Liver (tissue), 9 donors: ENCODE measurements around the gene SPRYD3. TPM values are rescaled to one million over a fixed set of nuclear protein-coding genes. Genes with fewer than 3 reads are reported as not detected.

ENCODE experiments used
- DNase-seq: peaks from one replicate; pipeline ENCODE4 v3.0.0-alpha.2; 2017; ENCODE audit warnings: low spot score
- H3K27ac ChIP-seq, 2 donors: one replicate each; pipeline ENCODE4 v1.7.0; 2013; ENCODE audit warnings: inconsistent platforms in 2 of 2, low read length in 2 of 2, control low read depth in 1 of 2, low read depth in 1 of 2, mild to moderate bottlenecking in 1 of 2
- H3K27me3 ChIP-seq, 4 donors: one replicate each; pipeline versions ENCODE4 v1.6.1 to v1.7.0; 2013; ENCODE audit warnings: low read length in 3 of 4, inconsistent platforms in 1 of 4, mild to moderate bottlenecking in 1 of 4, moderate library complexity in 1 of 4; ENCODE audit not compliant: control insufficient read depth in 4 of 4, insufficient read depth in 4 of 4
- H3K36me3 ChIP-seq, 4 donors: one replicate each; pipeline versions ENCODE4 v1.6.1 to v1.7.0; 2013; ENCODE audit warnings: low read length in 3 of 4, mild to moderate bottlenecking in 3 of 4, low read depth in 1 of 4, moderate library complexity in 1 of 4; ENCODE audit not compliant: control insufficient read depth in 4 of 4, insufficient read depth in 3 of 4
- H3K4me1 ChIP-seq, 4 donors: one replicate each; pipeline versions ENCODE4 v1.6.1 to v1.7.0; 2013; ENCODE audit warnings: low read length in 3 of 4, mild to moderate bottlenecking in 3 of 4, moderate library complexity in 1 of 4; ENCODE audit not compliant: control insufficient read depth in 4 of 4, insufficient read depth in 4 of 4
- H3K4me3 ChIP-seq, 3 donors: one replicate each; pipeline versions ENCODE4 v1.6.1 to v1.7.0; 2013; ENCODE audit warnings: low read length in 3 of 3, control low read depth in 1 of 3, low read depth in 1 of 3, mild to moderate bottlenecking in 1 of 3
- H3K9ac ChIP-seq, 2 donors: one replicate each; pipeline ENCODE4 v1.7.0; 2013; ENCODE audit warnings: low read length in 2 of 2, mild to moderate bottlenecking in 2 of 2, moderate library complexity in 2 of 2, control low read depth in 1 of 2, low read depth in 1 of 2
- H3K9me3 ChIP-seq, 4 donors: one replicate each; pipeline versions ENCODE4 v1.6.1 to v1.7.0; 2013; ENCODE audit warnings: low read length in 3 of 4; ENCODE audit not compliant: control insufficient read depth in 4 of 4
- CTCF ChIP-seq: fragments of 150-350 bp; IDR thresholded peaks from 2 replicates; pipeline ENCODE4 v1.5.1; 2017; ENCODE audit warnings: improper control_type of control experiment, low read depth, low read length; ENCODE audit not compliant: missing input control
- EGR1 ChIP-seq, 2 donors: IDR thresholded peaks; 2 replicates each; pipeline ENCODE4 v1.6.1; 2016 to 2018; ENCODE audit warnings: antibody characterized with exemption in 2 of 2, low read depth in 2 of 2
- FOXA1 ChIP-seq: IDR thresholded peaks from 2 replicates; pipeline ENCODE4 v1.6.1; 2016; ENCODE audit warnings: antibody characterized with exemption
- FOXA2 ChIP-seq: IDR thresholded peaks from 2 replicates; pipeline ENCODE4 v1.6.1; 2016; ENCODE audit warnings: antibody characterized with exemption
- GABPA ChIP-seq, 2 donors: IDR thresholded peaks in 1 of 2; conservative IDR thresholded peaks in 1 of 2; 2 replicates each; pipeline ENCODE4 v1.6.1; 2016; ENCODE audit warnings: antibody characterized with exemption in 2 of 2, mild to moderate bottlenecking in 1 of 2, moderate library complexity in 1 of 2
- HNF4A ChIP-seq, 2 donors: conservative IDR thresholded peaks; 2 replicates each; pipeline ENCODE4 v1.6.1; 2016; ENCODE audit warnings: antibody characterized with exemption in 2 of 2, mild to moderate bottlenecking in 2 of 2
- HNF4G ChIP-seq: IDR thresholded peaks from 2 replicates; pipeline ENCODE4 v1.6.1; 2016; ENCODE audit warnings: antibody characterized with exemption
- JUND ChIP-seq, 2 donors: IDR thresholded peaks; 2 replicates each; pipeline ENCODE4 v1.6.1; 2016; ENCODE audit warnings: antibody characterized with exemption in 2 of 2
- NR2F2 ChIP-seq: IDR thresholded peaks from 2 replicates; pipeline ENCODE4 v1.6.1; 2016; ENCODE audit warnings: antibody characterized with exemption
- RAD21 ChIP-seq, 2 donors: IDR thresholded peaks; 2 replicates each; pipeline ENCODE4 v1.6.1; 2016; ENCODE audit warnings: antibody characterized with exemption in 2 of 2, mild to moderate bottlenecking in 2 of 2
- TAF1 ChIP-seq: conservative IDR thresholded peaks from 2 replicates; pipeline ENCODE4 v1.6.1; 2016; ENCODE audit warnings: antibody characterized with exemption, mild to moderate bottlenecking
- YY1 ChIP-seq: IDR thresholded peaks from 2 replicates; pipeline ENCODE4 v1.6.1; 2016; ENCODE audit warnings: antibody characterized with exemption, mild to moderate bottlenecking
- ZBTB33 ChIP-seq: IDR thresholded peaks from 2 replicates; pipeline ENCODE4 v1.6.1; 2016; ENCODE audit warnings: antibody characterized with exemption
- WGBS: extraction: QIAGEN DNeasy Blood & Tissue Kit; methylation state at CpG from one replicate; pipeline ENCODE4 v1.1.7; 2013; 5-methylcytosine and 5-hydroxymethylcytosine counted together
- polyA plus RNA-seq, 2 donors: library from polyadenylated mRNA; stranded (reverse) in 1 of 2; unstranded in 1 of 2; fragments of 200-250 nt in 1 of 2; fragments of >200 nt in 1 of 2; fragmentation: Nextera tagmentation in 1 of 2; extraction: Ambion mirVana in 1 of 2; gene quantifications; one replicate each; pipeline versions ENCODE4 v1.2.1 to v1.2.3, GENCODE V29; 2013 to 2015
- total RNA-seq, 2 donors: library from RNA; depleted of rRNA; stranded (reverse); fragments of >200 nt; gene quantifications; one replicate each; pipeline ENCODE4 v1.2.3, GENCODE V29; 2014
- TF ChIP-seq, protein P1 (sequence below): IDR thresholded peaks from 2 replicates; pipeline ENCODE4 v1.6.1; 2016; ENCODE audit warnings: antibody characterized with exemption
- TF ChIP-seq, protein P2 (sequence below): IDR thresholded peaks from 2 replicates; pipeline ENCODE4 v1.6.1; 2016; ENCODE audit warnings: antibody characterized with exemption, mild to moderate bottlenecking
- donor health status: healthy.
- donor health status: healthy.
- donor health status: healthy.
- donor health status: healthy.
- donor health status: healthy.

SPRYD3 gene
- total and polyA plus RNA-seq, 4 donors: 6.0 to 20.3 (median 13.3) TPM

GRCh38 chr12:53074283-53074998, 4.7 kb downstream of the SPRYD3 start:
- DNase-seq: no peak
- peaks cover 4 to 29% (median 11%) of the 10 kb centered on the region in 4 donors for H3K4me1 ChIP-seq

GRCh38 chr12:53073881-53074280, 5.3 kb downstream of the SPRYD3 start:
- H3K9ac ChIP-seq: no peak overlapping the region
- H3K4me1 ChIP-seq: peaks cover 4 to 34% (median 10%) of the 10 kb centered on the region in 4 donors
- 42% methylated on average over 6 of the region's 6 CpGs for WGBS
- no peak for DNase-seq
- H3K9me3 ChIP-seq: no peaks in the 10 kb centered on the region
- no peaks in the 10 kb centered on the region for H3K27me3 ChIP-seq
- no peak overlapping the region for H3K4me3 ChIP-seq
- H3K27ac ChIP-seq: no peak overlapping the region
- H3K36me3 ChIP-seq: peaks cover 6 to 16% (median 8%) of the 10 kb centered on the region in 4 donors
- TF ChIP-seq, protein P1, sequence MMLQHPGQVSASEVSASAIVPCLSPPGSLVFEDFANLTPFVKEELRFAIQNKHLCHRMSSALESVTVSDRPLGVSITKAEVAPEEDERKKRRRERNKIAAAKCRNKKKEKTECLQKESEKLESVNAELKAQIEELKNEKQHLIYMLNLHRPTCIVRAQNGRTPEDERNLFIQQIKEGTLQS: no peak
- TF ChIP-seq EGR1 (IDR thresholded peaks at IDR 0.05; ENCODE audit: low read depth in 2 of 2) (no peak), GABPA (IDR thresholded peaks at IDR 0.05 in 1 of 2, conservative IDR thresholded peaks at IDR 0.05 in 1 of 2) (no peak), TAF1 (no peak), RAD21 (IDR thresholded peaks at IDR 0.05) (no peak), FOXA1 (no peak), HNF4A (conservative IDR thresholded peaks at IDR 0.05) (no peak), YY1 (no peak), ZBTB33 (no peak), JUND (IDR thresholded peaks at IDR 0.05) (no peak), HNF4G (no peak), NR2F2 (no peak), FOXA2 (no peak)
- TF ChIP-seq, protein P2, sequence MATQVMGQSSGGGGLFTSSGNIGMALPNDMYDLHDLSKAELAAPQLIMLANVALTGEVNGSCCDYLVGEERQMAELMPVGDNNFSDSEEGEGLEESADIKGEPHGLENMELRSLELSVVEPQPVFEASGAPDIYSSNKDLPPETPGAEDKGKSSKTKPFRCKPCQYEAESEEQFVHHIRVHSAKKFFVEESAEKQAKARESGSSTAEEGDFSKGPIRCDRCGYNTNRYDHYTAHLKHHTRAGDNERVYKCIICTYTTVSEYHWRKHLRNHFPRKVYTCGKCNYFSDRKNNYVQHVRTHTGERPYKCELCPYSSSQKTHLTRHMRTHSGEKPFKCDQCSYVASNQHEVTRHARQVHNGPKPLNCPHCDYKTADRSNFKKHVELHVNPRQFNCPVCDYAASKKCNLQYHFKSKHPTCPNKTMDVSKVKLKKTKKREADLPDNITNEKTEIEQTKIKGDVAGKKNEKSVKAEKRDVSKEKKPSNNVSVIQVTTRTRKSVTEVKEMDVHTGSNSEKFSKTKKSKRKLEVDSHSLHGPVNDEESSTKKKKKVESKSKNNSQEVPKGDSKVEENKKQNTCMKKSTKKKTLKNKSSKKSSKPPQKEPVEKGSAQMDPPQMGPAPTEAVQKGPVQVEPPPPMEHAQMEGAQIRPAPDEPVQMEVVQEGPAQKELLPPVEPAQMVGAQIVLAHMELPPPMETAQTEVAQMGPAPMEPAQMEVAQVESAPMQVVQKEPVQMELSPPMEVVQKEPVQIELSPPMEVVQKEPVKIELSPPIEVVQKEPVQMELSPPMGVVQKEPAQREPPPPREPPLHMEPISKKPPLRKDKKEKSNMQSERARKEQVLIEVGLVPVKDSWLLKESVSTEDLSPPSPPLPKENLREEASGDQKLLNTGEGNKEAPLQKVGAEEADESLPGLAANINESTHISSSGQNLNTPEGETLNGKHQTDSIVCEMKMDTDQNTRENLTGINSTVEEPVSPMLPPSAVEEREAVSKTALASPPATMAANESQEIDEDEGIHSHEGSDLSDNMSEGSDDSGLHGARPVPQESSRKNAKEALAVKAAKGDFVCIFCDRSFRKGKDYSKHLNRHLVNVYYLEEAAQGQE: no peak

More at GRCh38 chr12:53074283-53074998, 4.7 kb downstream of the SPRYD3 start:
- no peak overlapping the region for H3K4me3 ChIP-seq
- no peaks in the 10 kb centered on the region for H3K9me3 ChIP-seq
- peaks cover 6 to 16% (median 8%) of the 10 kb centered on the region in 4 donors for H3K36me3 ChIP-seq
- H3K27me3 ChIP-seq: no peaks in the 10 kb centered on the region
- 89% methylated on average over 11 of the region's 11 CpGs for WGBS
- H3K9ac ChIP-seq: no peak overlapping the region
- no peak overlapping the region for H3K27ac ChIP-seq
- TF ChIP-seq, protein P1: no peak
- TF ChIP-seq ZBTB33 (no peak), CTCF (no peak)
